ENCODE measurements around the gene OR2G3.

OR2G3 gene

DNA sequence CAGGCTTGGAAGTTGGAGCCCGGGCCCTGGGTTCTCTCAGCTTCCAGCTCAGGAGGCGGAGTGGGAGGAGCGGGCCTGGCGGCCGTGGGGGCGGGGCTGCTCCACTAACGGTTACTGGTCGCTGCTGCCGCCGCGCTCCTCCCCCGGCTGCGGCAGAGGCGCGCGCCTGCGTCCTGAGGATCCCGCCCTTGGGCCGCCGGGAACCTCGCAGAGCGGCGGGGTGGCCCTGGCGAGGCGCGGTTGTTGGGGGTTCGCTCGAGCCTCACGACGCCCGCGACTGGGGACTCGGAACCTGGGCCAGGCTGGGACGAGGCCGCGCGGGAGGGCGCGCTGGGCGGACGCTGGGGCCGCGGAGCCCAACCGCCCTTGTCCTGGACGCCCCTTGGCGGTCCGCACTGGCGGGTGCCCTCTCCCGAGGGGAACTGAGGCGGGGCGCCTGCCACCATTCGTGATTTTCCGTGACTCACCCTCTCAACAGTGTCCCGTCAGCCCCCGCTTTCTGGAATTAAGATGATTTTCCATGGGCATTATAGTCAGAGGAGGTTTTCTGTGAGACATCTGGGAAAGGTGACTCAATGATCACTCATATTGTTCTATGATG is 34.1 kb downstream of the OR2G3 start:
- no peak for TF ChIP-seq POLR2AphosphoS5 (IDR thresholded peaks at IDR 0.05; ENCODE audit: low read depth, low read length)
- no peak for TF ChIP-seq TAF1 (IDR thresholded peaks at IDR 0.05; ENCODE audit: borderline replicate concordance, insufficient read depth, low read length)
- TF ChIP-seq, protein P1, sequence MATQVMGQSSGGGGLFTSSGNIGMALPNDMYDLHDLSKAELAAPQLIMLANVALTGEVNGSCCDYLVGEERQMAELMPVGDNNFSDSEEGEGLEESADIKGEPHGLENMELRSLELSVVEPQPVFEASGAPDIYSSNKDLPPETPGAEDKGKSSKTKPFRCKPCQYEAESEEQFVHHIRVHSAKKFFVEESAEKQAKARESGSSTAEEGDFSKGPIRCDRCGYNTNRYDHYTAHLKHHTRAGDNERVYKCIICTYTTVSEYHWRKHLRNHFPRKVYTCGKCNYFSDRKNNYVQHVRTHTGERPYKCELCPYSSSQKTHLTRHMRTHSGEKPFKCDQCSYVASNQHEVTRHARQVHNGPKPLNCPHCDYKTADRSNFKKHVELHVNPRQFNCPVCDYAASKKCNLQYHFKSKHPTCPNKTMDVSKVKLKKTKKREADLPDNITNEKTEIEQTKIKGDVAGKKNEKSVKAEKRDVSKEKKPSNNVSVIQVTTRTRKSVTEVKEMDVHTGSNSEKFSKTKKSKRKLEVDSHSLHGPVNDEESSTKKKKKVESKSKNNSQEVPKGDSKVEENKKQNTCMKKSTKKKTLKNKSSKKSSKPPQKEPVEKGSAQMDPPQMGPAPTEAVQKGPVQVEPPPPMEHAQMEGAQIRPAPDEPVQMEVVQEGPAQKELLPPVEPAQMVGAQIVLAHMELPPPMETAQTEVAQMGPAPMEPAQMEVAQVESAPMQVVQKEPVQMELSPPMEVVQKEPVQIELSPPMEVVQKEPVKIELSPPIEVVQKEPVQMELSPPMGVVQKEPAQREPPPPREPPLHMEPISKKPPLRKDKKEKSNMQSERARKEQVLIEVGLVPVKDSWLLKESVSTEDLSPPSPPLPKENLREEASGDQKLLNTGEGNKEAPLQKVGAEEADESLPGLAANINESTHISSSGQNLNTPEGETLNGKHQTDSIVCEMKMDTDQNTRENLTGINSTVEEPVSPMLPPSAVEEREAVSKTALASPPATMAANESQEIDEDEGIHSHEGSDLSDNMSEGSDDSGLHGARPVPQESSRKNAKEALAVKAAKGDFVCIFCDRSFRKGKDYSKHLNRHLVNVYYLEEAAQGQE (IDR thresholded peaks at IDR 0.05; ENCODE audit: insufficient read depth in 1 of 2, low read depth in 2 of 2, low read length in 2 of 2) = no peak
- TF ChIP-seq FOXP2 (optimal IDR thresholded peaks at IDR 0.05; ENCODE audit: borderline replicate concordance, extremely low read depth, extremely low read length, insufficient read depth) = no peak
- TF ChIP-seq SIN3A (IDR thresholded peaks at IDR 0.05; ENCODE audit: borderline replicate concordance, insufficient read depth, low read length) = no peak

DNA sequence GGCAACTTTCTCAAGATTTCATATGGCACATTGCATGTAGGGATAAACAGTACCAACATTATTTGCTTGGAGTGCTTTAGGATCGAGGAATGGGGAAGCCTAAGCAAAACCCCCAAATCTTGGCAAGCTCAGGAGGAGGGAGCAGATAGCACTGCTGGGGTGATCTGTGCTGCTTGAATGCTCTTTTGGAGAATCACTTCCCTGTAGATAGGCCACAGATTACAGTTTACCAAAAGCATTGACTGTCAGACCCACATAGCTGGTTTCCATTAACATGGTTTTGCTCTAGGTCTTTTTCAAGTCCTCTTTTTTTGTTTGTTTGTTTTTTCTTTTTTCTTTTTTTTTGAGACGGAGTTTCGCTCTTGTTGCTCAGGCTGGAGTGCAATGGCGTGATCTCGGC is 37.4 kb downstream of the OR2G3 start:
- TF ChIP-seq FOXP2 (optimal IDR thresholded peaks at IDR 0.05; ENCODE audit: borderline replicate concordance, extremely low read depth, extremely low read length, insufficient read depth) (no peak), TAF1 (IDR thresholded peaks at IDR 0.05; ENCODE audit: borderline replicate concordance, insufficient read depth, low read length) (no peak), SIN3A (IDR thresholded peaks at IDR 0.05; ENCODE audit: borderline replicate concordance, insufficient read depth, low read length) (no peak), POLR2AphosphoS5 (IDR thresholded peaks at IDR 0.05; ENCODE audit: low read depth, low read length) (no peak)
- TF ChIP-seq, protein P1 (IDR thresholded peaks at IDR 0.05; ENCODE audit: insufficient read depth in 1 of 2, low read depth in 2 of 2, low read length in 2 of 2) = no peak

DNA sequence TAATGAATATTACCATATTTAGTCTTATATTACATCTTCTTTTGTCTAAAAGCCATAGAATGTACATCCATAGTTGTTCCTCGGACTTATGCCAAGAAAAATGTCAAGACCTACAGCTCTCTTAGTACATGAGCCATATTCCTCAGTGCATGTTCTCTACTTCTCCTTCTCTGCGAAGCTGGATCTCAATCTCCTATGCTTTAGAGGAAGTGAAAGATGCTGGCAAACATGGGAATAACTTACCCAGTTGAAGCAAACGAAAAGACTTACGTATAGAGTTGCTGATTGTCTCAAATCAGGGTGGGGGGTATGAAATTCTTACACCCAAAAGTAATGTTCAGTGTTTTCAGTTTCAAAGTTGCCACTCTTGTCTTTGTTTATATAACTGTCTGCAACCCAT is 41.5 kb downstream of the OR2G3 start:
- TF ChIP-seq POLR2AphosphoS5 (IDR thresholded peaks at IDR 0.05; ENCODE audit: low read depth, low read length) = no peak
- TF ChIP-seq TAF1 (IDR thresholded peaks at IDR 0.05; ENCODE audit: borderline replicate concordance, insufficient read depth, low read length) = no peak
- TF ChIP-seq SIN3A (IDR thresholded peaks at IDR 0.05; ENCODE audit: borderline replicate concordance, insufficient read depth, low read length) = no peak
- no peak for TF ChIP-seq FOXP2 (optimal IDR thresholded peaks at IDR 0.05; ENCODE audit: borderline replicate concordance, extremely low read depth, extremely low read length, insufficient read depth)
- TF ChIP-seq, protein P1 (IDR thresholded peaks at IDR 0.05; ENCODE audit: insufficient read depth in 1 of 2, low read depth in 2 of 2, low read length in 2 of 2) = no peak

DNA sequence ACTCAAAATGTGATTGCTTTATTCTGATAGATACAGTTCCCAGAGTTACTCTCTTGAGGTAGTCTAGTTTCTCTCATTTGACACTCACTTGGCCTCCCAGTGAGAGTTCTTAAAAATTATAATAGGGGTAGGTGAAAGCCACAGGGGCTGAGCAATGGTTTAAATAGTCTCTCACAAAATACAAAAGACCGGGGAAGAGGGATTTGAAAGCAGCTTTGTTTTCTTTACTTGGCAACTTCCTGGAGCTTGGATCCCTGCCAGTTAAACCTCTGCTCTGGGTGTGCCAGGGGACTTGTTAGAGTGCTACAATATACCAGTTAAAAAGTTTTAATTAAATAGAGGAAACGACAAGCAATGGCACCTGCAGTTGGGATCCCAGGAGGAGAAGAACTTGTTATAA is 42.5 kb downstream of the OR2G3 start:
- no peak for TF ChIP-seq POLR2AphosphoS5 (IDR thresholded peaks at IDR 0.05; ENCODE audit: low read depth, low read length)
- no peak for TF ChIP-seq FOXP2 (optimal IDR thresholded peaks at IDR 0.05; ENCODE audit: borderline replicate concordance, extremely low read depth, extremely low read length, insufficient read depth)
- TF ChIP-seq TAF1 (IDR thresholded peaks at IDR 0.05; ENCODE audit: borderline replicate concordance, insufficient read depth, low read length) = no peak
- TF ChIP-seq, protein P1 (IDR thresholded peaks at IDR 0.05; ENCODE audit: insufficient read depth in 1 of 2, low read depth in 2 of 2, low read length in 2 of 2) = no peak
- no peak for TF ChIP-seq SIN3A (IDR thresholded peaks at IDR 0.05; ENCODE audit: borderline replicate concordance, insufficient read depth, low read length)
